ENCODE measurements around the gene PCED1A.

Gene PCED1A

DNA sequence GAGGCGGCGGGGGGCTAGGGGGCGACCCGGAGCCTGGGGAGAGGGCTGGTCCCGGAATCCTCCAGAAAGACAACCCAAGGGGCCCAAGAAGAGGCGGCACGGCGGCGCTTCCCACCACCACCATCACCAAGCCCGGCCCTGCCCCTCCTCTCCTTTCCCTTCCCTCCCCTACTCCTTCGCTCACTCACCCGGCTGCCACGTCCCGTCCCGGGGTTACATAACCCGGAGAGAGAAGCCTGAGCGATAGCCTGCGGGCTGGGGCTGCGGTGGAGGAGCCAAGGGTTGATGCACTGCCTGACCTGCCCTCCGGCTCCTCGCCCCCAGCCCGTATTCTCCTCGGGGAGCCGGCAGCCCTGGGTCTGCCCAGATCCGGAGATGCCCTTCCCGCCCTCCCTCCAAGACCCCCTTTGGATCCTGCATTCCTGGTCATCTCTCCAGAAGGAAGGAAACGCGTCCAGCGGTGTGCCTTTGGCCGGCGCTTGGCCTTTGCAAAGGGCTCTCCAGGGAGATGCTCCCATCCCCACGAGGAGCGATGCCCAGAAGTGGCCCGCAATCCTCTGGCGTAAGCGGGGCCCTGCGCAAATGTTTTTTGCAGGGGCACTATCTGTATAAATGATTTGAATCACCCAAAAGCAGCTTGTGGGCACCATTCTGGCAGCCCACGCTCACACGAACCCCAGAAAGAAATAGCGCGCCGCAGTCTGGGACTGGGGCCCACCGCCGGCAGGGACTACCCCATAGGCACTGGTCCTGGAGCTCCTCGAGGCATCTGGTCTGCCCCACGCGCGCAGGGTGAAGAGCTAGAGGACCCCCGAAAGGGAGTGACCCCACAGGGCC lies 35.4 kb downstream of the PCED1A start:
- no peak for DNase-seq (ENCODE audit: low spot score)
- FAIRE-seq, result no peak

DNA sequence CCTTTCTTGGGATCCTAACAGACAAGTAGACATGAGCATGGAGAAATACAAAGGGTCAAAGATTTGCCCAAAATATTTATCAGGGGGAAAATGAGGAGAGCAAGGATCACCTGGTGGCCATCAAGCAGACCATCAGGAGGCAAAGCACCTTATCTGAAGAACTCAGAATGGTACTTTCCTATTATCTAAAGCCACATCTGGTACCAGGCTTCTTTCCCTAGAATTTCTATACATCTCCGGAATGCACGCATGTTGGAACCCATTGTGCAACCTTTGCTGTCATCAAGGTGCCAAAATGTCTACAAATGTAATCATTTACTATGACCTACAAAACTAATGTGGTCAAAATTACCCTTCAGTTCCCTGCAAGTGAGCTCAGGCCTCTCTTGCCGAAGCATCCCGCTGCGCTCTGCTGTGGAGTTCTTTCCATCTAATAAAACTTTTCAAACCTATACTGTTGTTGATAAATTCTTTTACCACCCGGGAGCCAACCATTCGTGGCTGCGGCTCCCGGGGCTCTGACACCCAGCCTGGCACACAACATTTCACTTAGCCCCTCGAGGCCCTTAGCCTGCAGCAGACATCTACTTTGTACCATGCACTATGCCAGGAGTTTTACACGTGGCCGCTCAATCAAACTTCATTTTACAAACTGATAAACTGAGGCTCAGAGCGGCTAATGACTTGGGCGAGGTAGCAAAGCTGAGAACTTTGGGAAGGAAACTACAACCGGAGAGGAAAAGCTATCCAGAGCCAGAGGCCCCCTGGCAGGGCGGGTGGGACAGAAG lies 36.2 kb downstream of the PCED1A start:
- DNase-seq (ENCODE audit: low spot score), result no peak
- no peak for FAIRE-seq

DNA sequence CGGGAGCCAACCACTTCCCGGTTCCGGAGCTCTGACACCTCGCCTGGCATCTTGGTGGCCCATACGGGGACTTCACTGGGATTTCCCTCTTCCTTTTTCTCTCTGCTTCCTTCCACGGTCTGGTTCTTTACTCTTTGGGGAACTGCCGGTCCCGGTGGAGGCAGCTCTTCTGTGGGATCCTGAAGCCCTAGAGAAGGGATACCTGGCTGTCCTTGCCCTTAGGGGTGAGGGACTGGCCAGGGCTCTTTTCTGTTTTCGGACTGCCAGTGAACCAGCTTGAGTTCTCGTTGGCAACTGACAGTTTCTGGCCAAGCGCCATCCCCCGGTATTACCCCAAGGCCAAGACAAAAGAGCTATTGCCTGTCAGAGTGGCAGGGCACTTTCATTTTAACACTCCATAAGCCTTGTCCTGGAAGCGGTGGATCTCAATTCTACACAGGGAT lies 39.1 kb downstream of the PCED1A start:
- DNase-seq (ENCODE audit: low spot score) (no peak), FAIRE-seq (no peak)

DNA sequence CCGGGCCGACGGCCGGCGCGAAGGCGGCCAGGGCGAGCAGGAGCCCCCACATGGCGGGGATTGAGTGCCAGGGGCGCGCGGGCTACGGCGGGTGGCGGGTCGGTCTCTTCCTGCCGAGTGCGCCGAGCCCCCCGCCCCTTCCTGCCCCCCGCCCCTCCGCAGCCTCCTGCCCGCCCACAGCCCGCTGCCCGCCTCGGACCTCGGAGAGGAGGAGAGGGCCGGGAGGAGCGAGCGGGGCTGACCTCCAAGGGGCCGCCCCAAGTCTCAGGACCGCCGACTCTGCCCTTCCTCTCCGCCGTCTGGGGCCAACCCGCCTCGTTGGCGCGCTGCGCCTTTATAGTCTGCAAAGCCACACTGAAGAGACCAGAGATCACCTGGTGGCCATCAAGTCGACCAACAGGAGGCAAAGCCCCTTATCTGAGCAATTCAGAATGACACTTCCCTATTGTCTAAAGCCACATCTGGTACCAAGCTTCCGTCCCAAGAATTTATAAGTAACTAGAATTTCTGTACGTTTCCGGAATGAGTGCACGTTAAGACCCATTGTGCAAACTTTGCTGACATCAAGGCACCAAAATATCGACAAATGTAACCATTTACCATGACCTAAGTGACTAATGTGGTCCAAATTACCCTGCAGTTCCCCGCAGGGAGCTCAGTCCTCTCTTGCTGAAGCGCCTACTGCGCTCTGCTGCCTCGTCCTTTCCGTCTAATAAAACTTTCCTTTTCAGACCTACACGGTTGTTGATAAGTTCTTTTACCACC lies 39.8 kb downstream of the PCED1A start, which contains the start of gene CPXM1:
CPXM1 (minus strand) TSS at position 107 of the 765 bp plus-strand sequence; CDS start at position 52, 55 bp downstream.
- DNase-seq (ENCODE audit: low spot score), result no peak
- FAIRE-seq, result no peak

DNA sequence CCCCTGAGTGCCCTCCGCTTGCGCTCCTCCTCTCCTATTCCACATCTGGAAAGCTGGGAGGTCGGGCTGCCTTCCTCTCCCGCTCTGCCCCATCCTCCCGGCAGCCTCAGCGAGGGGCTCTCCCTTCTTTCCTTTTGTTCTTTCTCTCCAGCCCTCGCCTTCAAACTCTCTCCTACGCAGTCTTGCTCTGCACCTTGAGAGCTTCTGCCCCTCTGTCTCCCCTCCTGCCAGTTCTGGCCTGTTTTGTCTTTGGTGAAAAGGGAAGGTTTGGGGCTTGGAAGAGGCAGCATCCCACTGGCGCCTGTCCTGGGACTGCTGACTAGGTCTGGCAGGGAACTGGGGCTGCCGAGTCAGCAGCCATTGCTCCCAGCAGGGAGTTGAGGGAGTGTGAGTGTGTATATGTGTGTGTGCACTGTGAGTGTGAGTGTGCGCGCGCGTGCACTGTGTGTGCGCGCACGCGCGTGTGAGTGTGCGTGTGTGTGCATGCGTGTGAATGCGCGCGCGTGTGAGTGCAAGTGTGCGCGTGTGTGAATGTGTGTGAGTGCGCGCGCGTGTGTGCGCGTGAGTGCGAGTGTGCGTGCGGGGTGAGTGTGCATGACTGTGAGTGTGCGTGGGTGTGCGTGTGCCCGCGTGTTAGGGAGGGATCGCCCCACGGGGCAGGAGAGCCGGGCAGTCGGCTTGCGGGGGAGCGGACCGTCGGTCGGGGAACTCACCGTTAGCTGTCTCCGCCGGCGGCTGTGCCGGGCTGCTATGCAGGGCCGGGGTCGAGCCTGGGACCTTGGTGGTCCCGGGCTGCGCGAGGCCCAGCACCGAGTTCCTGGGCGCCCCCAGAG lies 40.6 kb downstream of the PCED1A start:
- no peak for DNase-seq (ENCODE audit: low spot score)
- FAIRE-seq, result no peak

DNA sequence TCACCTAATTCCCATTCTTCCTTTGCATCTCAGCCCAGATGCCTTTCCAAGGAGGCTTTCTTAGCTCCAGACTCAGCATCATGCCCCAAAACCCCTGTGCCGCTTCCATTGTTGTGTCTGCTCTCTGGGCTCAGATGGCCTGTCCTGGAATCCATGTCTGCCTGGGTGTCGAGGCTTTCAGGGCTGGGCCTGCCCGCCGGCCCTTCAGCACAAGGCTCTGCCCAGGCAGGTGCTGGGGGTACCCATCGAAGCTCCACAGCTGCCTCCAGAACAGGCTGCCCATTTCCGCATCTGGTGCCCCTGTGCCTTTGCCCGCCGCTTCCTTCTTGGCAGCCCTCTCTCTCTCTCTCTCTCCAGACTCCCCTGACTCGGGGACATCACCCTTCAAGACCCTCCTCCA lies 41.2 kb downstream of the PCED1A start:
- DNase-seq (ENCODE audit: low spot score), result no peak
- FAIRE-seq, result no peak

DNA sequence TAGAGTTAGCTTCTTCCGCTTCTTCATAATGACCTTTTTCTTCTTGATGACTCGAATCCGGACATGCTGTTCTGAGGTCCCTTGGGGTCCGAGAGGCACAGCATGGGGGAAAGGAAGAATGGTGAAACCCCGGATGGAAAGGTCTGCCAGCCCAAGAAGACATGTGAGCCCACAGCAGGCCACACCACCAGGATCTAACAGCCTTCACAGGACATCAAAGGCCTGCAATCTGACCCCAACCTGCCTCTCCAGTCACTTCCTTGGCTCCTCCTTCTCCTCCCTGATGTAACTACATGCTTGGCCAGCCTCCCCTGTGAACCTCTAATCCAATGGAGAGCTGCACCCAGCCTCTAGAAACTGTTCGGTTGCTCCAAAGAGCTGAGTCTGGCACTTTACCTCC lies 41.6 kb downstream of the PCED1A start:
- DNase-seq (ENCODE audit: low spot score) (no peak), FAIRE-seq (no peak)

DNA sequence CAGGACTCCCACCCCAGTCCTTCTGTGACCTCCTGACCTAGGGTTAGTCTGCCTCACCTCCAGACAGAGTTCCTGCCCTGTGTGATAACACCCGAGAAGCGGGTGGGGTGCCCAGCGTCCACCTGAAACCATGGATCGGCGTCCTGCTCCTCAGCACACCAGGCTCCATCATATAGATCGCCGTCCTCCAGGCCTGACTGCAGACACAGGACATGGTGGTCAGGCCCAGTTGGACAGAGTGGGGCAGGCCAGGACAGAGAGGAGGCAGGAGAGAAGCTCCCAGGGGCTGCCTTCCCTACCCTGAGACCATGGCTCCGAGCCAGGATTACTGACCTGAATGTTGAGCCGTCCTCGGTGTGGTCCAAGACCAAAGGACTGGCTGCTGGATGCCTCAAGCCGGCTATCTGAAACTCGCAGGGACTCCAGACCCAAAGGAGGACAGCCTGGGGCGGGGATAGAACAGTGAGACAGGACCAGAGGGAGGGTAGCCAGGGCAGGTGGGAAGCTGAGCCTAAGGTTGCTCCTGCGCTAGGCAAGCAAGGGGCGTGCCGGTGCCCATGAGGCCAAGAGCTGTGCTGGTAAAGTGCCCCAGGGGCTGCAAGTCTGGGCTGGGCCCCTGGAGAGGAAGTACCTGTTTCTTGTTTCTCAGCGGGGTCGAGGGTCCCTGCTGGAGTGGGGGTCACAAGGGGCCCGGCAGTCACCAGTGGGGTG lies 42.2 kb downstream of the PCED1A start:
- FAIRE-seq, result no peak
- DNase-seq (ENCODE audit: low spot score), result no peak

DNA sequence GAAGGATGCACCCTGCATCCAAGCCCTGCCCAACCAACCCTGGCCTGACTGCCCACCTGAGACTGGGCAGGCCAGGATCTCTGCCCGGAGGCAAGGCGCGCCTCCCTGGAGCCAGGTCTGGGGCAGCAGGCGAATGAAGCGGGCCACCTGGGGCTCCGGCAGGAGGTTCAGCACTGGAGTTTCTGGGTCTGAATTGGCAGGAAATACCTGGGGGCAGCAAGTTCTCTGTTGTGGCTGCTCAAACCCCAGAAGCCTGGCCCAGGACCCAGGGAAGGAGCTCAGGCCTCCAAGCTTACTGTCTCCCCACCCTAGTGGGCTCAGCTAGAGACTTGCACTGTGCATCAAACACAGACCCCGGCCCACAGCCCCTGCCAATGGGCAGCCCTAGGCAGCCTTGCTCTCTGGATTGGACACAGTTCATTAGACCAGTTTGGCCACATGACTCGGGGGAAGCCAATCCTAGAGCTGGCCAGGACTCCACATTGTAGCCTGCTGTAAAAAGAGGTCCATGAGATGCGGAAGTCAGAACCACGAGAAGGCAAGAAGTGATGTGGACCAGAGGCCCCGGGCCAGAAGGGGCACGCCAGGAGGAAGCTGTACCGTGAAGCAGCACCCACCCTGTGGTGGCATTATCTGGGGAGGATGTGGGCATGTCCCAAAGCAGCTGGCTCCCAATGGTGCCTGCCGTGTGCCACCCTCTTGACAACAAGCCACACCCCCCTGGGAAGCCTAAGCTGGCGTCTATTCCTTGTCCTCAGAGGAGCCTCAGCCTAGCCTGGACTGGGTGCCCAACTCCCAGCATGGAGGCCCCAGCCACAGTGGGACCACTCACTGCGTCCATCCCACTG lies 43.1 kb downstream of the PCED1A start:
- FAIRE-seq, result no peak
- no peak for DNase-seq (ENCODE audit: low spot score)

DNA sequence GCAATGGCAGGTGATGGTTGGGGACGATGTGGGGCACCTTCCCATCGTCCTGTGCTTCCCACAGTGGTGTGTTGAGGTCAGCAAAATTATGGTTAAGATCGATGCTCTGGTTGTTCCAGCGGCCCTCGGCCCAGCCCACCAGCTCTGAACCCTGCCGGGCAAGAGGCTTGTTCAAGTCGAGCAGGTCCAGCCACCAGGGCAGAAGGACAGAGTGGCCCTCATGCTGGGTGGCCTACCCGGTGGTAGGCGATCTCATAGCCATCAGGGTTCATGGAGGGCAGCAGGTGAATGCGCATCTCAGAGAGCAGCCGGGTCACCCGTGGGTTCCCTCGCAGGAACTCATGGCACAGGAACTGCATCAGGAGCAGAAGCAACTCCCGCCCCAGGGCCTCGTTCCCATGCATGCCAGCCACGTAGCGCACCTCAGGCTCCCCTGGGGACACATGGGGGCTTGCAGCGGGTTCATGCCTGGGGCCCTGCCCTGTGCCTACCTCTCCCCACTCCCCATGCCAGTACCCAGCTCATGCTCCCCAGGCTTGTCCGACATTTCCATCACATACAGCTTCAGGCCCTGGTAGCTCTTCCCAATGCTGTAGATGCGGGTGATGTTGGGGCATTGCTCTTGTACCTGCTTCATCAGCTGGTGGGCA lies 44.3 kb downstream of the PCED1A start:
- no peak for FAIRE-seq
- DNase-seq (ENCODE audit: low spot score), result no peak

DNA sequence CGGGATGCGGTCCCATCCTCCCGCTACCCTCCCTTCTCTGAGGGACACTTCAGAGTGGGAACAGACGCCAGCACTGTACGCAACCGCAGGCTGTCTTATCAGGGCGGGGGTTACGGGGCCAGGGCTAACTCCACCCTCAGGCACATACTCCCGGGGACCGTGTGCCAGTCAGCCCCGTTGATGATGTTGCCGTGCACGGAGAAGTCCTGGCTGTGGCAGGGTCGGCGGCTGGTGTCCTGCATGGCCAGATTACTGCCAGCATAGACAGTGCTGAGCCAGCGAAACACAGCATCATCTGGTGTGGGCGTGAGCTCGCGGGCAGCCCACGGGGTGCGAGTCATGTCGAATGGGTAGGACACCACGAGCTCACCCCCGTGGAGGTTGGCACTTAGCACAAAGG lies 45.0 kb downstream of the PCED1A start:
- FAIRE-seq, result no peak
- no peak for DNase-seq (ENCODE audit: low spot score)

DNA sequence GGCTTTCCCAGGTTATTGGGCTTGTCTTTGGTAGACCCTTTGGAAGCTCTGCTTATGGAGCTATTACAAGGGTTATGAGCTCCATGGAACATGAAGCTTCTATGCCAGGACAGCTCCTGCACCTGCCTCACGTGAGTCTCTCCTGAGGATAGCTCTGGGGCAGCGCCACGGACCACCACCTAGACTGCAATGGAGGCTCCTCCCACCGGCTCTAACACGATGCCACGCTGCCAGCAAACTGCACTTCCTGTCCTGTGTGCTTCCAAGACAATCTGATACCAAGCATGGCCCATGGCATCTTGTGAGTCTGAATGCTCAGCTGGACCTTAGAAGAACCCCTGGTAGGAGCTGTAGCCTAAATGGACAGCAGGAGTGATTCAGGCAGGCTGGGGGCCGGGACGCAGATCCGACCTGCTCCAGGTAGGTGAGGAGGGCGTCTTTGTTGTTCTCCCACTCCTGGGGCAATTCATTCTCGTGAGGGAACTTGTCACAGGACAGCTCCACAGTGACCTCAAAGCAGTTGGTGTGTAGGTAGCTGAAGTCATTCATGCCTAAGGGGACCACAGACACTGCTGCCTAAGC lies 45.5 kb downstream of the PCED1A start:
- DNase-seq (ENCODE audit: low spot score) (no peak), FAIRE-seq (no peak)

DNA sequence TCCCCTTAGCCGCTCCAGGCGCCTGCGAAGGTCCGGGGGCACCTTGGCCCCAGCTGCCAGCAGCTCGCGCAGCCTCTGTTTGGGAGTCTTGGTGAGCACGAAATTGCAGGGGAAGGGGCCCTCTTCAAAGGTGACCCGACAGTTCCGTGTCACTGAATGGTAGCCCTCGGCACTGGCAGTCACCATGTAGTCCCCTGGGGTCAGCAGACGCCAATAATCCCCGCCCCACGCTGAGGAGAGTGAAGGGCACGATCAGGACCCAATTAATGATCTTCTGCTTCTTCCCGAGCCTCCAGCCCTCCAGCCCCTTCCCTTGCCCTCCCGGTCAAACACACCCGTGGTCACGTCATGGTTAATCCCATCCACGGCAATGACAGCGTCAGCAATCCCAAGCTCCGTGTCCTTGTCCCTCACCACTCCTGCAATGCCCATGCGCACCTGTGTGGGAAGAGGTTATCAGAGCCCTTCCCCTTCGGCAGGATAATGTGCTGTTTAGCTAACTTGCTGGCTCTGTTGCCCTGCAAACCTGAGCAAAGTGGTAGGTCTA lies 46.2 kb downstream of the PCED1A start:
- DNase-seq (ENCODE audit: low spot score) (no peak), FAIRE-seq (no peak)

DNA sequence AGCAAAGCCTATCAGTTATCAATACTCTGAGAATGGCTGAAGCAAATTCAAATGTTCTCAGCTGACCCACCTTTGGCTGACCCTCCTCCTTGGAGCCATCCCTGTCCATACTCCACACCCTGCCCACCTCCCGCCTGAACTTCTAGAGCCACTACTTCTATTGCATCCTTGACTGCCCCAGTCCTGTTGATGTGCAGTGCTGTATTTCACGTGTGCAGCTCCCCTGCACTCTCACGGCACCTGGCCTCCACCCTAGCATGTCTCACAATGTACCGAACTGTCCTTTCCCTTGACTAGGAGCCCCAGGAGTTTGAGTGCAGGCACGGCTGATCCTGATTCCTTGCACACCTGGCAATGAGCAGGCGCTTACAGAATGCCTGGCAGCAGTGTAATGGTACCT lies 47.0 kb downstream of the PCED1A start:
- FAIRE-seq (no peak), DNase-seq (ENCODE audit: low spot score) (no peak)
